PC-3 (cell line): ENCODE results near the gene NAGLU. TPM values are rescaled to one million over a fixed set of nuclear protein-coding genes. Genes with fewer than 3 reads are reported as not detected.

Experiments used
- ATAC-seq: fragments of 200-7000 bp; cut with Tn5 transposase; 2 replicates; pipeline ENCODE4 v1.9.1; 2020; ENCODE audit warnings: mild to moderate bottlenecking, moderate library complexity
- BruUV-seq: library from RNA; stranded (reverse); fragments of 400-500 nt; replicated peaks from 2 replicates; lab custom pipeline; 2021; lab: Mats Ljungman, UMichigan
- CTCF ChIA-PET: fragments of 300-600 bp; sonication (Branson Sonifier 250); formaldehyde crosslinking; loops from one replicate; lab custom pipeline; 2022; ENCODE audit warnings: antibody characterized with exemption; lab: Charles Lee
- POLR2A ChIA-PET: fragments of 300-600 bp; sonication (Branson Sonifier 250); formaldehyde crosslinking; loops from one replicate; lab custom pipeline; 2022; ENCODE audit warnings: antibody characterized with exemption; ENCODE audit not compliant: unreplicated experiment; lab: Charles Lee
- DNase-seq: peaks from one replicate; pipeline ENCODE4 v3.0.0-alpha.2; 2015
- H2AFZ ChIP-seq: fragments of 300-600 bp; sonication (generic); 2 replicates; pipeline ENCODE4 v1.6.0; 2016; ENCODE audit warnings: antibody characterized with exemption, low read length
- H3F3A ChIP-seq: fragments of 300-600 bp; sonication (generic); one replicate; pipeline ENCODE4 v1.6.0; 2017; ENCODE audit warnings: antibody characterized with exemption, low read length, control low read depth, mild to moderate bottlenecking; ENCODE audit not compliant: unreplicated experiment
- H3K27ac ChIP-seq: fragments of 300-600 bp; sonication (generic); 2 replicates; pipeline ENCODE4 v1.5.1; 2016; ENCODE audit warnings: mild to moderate bottlenecking, low read length
- H3K27me3 ChIP-seq: fragments of 300-600 bp; sonication (generic); 2 replicates; pipeline ENCODE4 v1.6.1; 2016; ENCODE audit warnings: low read length, mixed read lengths
- H3K36me3 ChIP-seq: fragments of 300-600 bp; sonication (generic); 2 replicates; pipeline ENCODE4 v1.6.1; 2016; ENCODE audit warnings: low read depth, mixed run types, low read length, mixed read lengths
- H3K4me1 ChIP-seq: fragments of 300-600 bp; sonication (generic); 2 replicates; pipeline ENCODE4 v1.5.1; 2016; ENCODE audit warnings: low read length; ENCODE audit not compliant: insufficient read depth
- H3K4me2 ChIP-seq: fragments of 300-600 bp; sonication (generic); 2 replicates; pipeline ENCODE4 v1.6.0; 2016; ENCODE audit warnings: low read length
- H3K4me3 ChIP-seq: fragments of 300-600 bp; sonication (generic); 2 replicates; pipeline ENCODE4 v1.5.1; 2016; ENCODE audit warnings: mild to moderate bottlenecking, low read length, mixed read lengths
- H3K79me2 ChIP-seq: fragments of 300-600 bp; sonication (generic); 2 replicates; pipeline ENCODE4 v1.6.1; 2017; ENCODE audit warnings: low read length, mixed read lengths
- H3K9ac ChIP-seq: fragments of 300-600 bp; sonication (generic); 2 replicates; pipeline ENCODE4 v1.6.0; 2016; ENCODE audit warnings: mild to moderate bottlenecking, low read length
- H3K9me2 ChIP-seq: fragments of 300-600 bp; sonication (generic); replicated peaks from 2 replicates; pipeline ENCODE4 v1.6.1; 2016; ENCODE audit warnings: mixed run types, low read length, mixed read lengths
- H3K9me3 ChIP-seq: fragments of 300-600 bp; sonication (generic); 2 replicates; pipeline ENCODE4 v1.6.1; 2016; ENCODE audit warnings: low read length, mixed read lengths
- H4K20me1 ChIP-seq: fragments of 300-600 bp; sonication (generic); 2 replicates; pipeline ENCODE4 v1.6.1; 2016; ENCODE audit warnings: low read length, mixed read lengths
- CTCF ChIP-seq: fragments of 300-600 bp; sonication (generic); conservative IDR thresholded peaks from 2 replicates; pipeline ENCODE4 v1.5.1; 2017; ENCODE audit warnings: antibody characterized with exemption, low read depth, mild to moderate bottlenecking, low read length
- EZH2 ChIP-seq: fragments of 300-600 bp; sonication (generic); IDR thresholded peaks from one replicate; pipeline ENCODE4 v1.6.1; 2017; ENCODE audit warnings: antibody characterized with exemption, mild to moderate bottlenecking, low read length; ENCODE audit not compliant: unreplicated experiment
- EZH2phosphoT487 ChIP-seq: fragments of 300-600 bp; sonication (generic); IDR thresholded peaks from 2 replicates; pipeline ENCODE4 v1.6.1; 2018; ENCODE audit warnings: mild to moderate bottlenecking, antibody characterized with exemption, low read length, borderline replicate concordance
- intact Hi-C: fragments of 100-400 bp; cut with micrococcal nuclease; formaldehyde crosslinking; loops from 2 replicates; pipeline ENCODE4 v1.9.0; 2023
- total RNA-seq: library from RNA; depleted of rRNA; stranded (reverse); fragments of >200 nt; gene quantifications from 2 replicates; pipeline ENCODE4 v1.2.3, GENCODE V29; 2014

The NAGLU gene
- total RNA-seq, 1 experiment from 2014 or later: 4.9 TPM

- TF ChIP-seq EZH2phosphoT487 (no peak), EZH2 (no peak), CTCF (no peak)
- H3K9me3 ChIP-seq: no peaks in the 10 kb centered on the region
- ATAC-seq (no peak), DNase-seq (no peak)
- no peaks in the 10 kb centered on the region for H3K9me2 ChIP-seq
- H2AFZ ChIP-seq: no peak overlapping the region
- H4K20me1 ChIP-seq: no peaks in the 10 kb centered on the region
- H3K4me3 ChIP-seq: peak overlapping the region; percentile 83
- ChIA-PET CTCF (no interaction called here), POLR2A (no interaction called here)
- peak overlapping the region; percentile 99 for H3K4me2 ChIP-seq
- H3K36me3 ChIP-seq: peaks cover 6% of the 10 kb centered on the region; the same call in 1 of the 2 replicates
- peak overlapping the region; percentile 76 for H3K27ac ChIP-seq
- no TSS peak for BruUV-seq
- H3K79me2 ChIP-seq: peaks cover 42% of the 10 kb centered on the region
- H3K27me3 ChIP-seq: no peaks in the 10 kb centered on the region
- peaks cover 25% of the 10 kb centered on the region for H3K4me1 ChIP-seq
- intact Hi-C loops: no loop called here
- H3F3A ChIP-seq: no peaks in the 10 kb centered on the region
- peak overlapping the region; percentile 95 for H3K9ac ChIP-seq
Measured at GRCh38 chr17:42563143-42563509, 27.1 kb downstream of the NAGLU start.

GRCh38 chr17:42563543-42563942, 27.5 kb downstream of the NAGLU start:
- intact Hi-C loops: no loop called here
- POLR2A ChIA-PET: no interaction called here
- H3K27ac ChIP-seq: peak overlapping the region; percentile 76

More at GRCh38 chr17:42563543-42563942, 27.5 kb downstream of the NAGLU start:
- no TSS peak for BruUV-seq
- ATAC-seq (0 out of 2 replicates have a peak, but pooled peaks have one; percentile 5), DNase-seq (peak; percentile 61)
- Histone ChIP-seq H3K4me2 (peak overlapping the region; percentile 99), H3K27me3 (no peaks in the 10 kb centered on the region), H3K9me2 (no peaks in the 10 kb centered on the region), H4K20me1 (no peaks in the 10 kb centered on the region), H3K79me2 (peaks cover 45% of the 10 kb centered on the region), H3F3A (no peaks in the 10 kb centered on the region), H3K4me3 (peak overlapping the region; percentile 83), H3K36me3 (peaks cover 6% of the 10 kb centered on the region; the same call in 1 of the 2 replicates), H2AFZ (no peak overlapping the region), H3K4me1 (peaks cover 25% of the 10 kb centered on the region), H3K9ac (peak overlapping the region; percentile 95), H3K9me3 (no peaks in the 10 kb centered on the region)
- no peak for TF ChIP-seq EZH2phosphoT487
- TF ChIP-seq CTCF: no peak
- TF ChIP-seq EZH2: no peak
- CTCF ChIA-PET: no interaction called here
